ENCODE data around the gene OLIG2.
A peak's percentile ranks its signal among the peaks of the same experiment; 100 is the strongest.

OLIG2 gene

GRCh38 chr21:33069243-33069642 lies 43.5 kb downstream of the OLIG2 start:
- DNase-seq: no peak

GRCh38 chr21:33069645-33069993 lies 43.9 kb downstream of the OLIG2 start:
- DNase-seq: no peak

- DNase-seq: peak in 3 of 5 experiments; percentile 8 to 66 (median 17)
Observed at GRCh38 chr21:33069994-33070743, 44.4 kb downstream of the OLIG2 start, which contains the start of gene OLIG1. TSS of gene OLIG1 (plus strand) at chr21:33070141. CDS start at chr21:33070247, 106 bp downstream.

GRCh38 chr21:33070744-33070997 lies 44.9 kb downstream of the OLIG2 start:
- no peak for DNase-seq

- DNase-seq: peak in 1 of 5 experiments; percentile 46
Observed at GRCh38 chr21:33070998-33071769, 45.4 kb downstream of the OLIG2 start.

- peak in 1 of 5 experiments; percentile 11 for DNase-seq
Observed at GRCh38 chr21:33071770-33072306, 46.1 kb downstream of the OLIG2 start.

- no peak for DNase-seq
Observed at GRCh38 chr21:33073636-33074035, 47.9 kb downstream of the OLIG2 start.

- no peak for DNase-seq
Observed at GRCh38 chr21:33075128-33075527, 49.4 kb downstream of the OLIG2 start.

- no peak for DNase-seq
Observed at GRCh38 chr21:33075596-33076195, 50.0 kb downstream of the OLIG2 start.

- DNase-seq: no peak
Observed at GRCh38 chr21:33076600-33077329, 51.0 kb downstream of the OLIG2 start.

Measured in T-helper 2 cell (primary cell).